H9 (cell line): ENCODE results near the gene FAM76B. TPM values are rescaled to one million over a fixed set of nuclear protein-coding genes. Genes with fewer than 3 reads are reported as not detected.

Experiments used
- DNase-seq: peaks from one replicate; pipeline ENCODE4 v3.0.0-alpha.2; 2017
- H2AFZ ChIP-seq: one replicate; pipeline ENCODE4 v1.6.1; 2013; ENCODE audit warnings: mild to moderate bottlenecking, low read length, control low read depth, moderate library complexity
- H2AK5ac ChIP-seq: 2 replicates; pipeline ENCODE4 v1.6.1; 2013; ENCODE audit warnings: low read length, control low read depth, mixed read lengths; ENCODE audit not compliant: insufficient read length
- H2BK120ac ChIP-seq: one replicate; pipeline ENCODE4 v1.6.1; 2013; ENCODE audit warnings: low read depth, mild to moderate bottlenecking, low read length, control low read depth, inconsistent platforms; ENCODE audit not compliant: poor library complexity, severe bottlenecking
- H2BK12ac ChIP-seq: 2 replicates; pipeline ENCODE4 v1.6.1; 2013; ENCODE audit warnings: low read length, control low read depth, mixed read lengths, low read depth; ENCODE audit not compliant: insufficient read length
- H2BK15ac ChIP-seq: 2 replicates; pipeline ENCODE4 v1.6.1; 2013; ENCODE audit warnings: low read depth, low read length, control low read depth
- H2BK20ac ChIP-seq: one replicate; pipeline ENCODE4 v1.6.1; 2013; ENCODE audit warnings: low read depth, mild to moderate bottlenecking, low read length, control low read depth, inconsistent platforms; ENCODE audit not compliant: poor library complexity, severe bottlenecking
- H2BK5ac ChIP-seq: 2 replicates; pipeline ENCODE4 v1.6.1; 2013; ENCODE audit warnings: low read length, control low read depth, mixed read lengths; ENCODE audit not compliant: insufficient read length
- H3K14ac ChIP-seq: 2 replicates; pipeline ENCODE4 v1.6.1; 2013; ENCODE audit warnings: low read length, control low read depth; ENCODE audit not compliant: insufficient read depth
- H3K18ac ChIP-seq: 2 replicates; pipeline ENCODE4 v1.6.1; 2013; ENCODE audit warnings: low read depth, mild to moderate bottlenecking, mixed read lengths, low read length, control low read depth; ENCODE audit not compliant: insufficient read length
- H3K23ac ChIP-seq: 2 replicates; pipeline ENCODE4 v1.6.1; 2013; ENCODE audit warnings: low read length, control low read depth, mixed read lengths, low read depth; ENCODE audit not compliant: insufficient read length
- H3K23me2 ChIP-seq: 2 replicates; pipeline ENCODE4 v1.6.1; 2013; ENCODE audit warnings: low read depth, mild to moderate bottlenecking, mixed read lengths, low read length, control low read depth; ENCODE audit not compliant: insufficient read length, poor library complexity, severe bottlenecking
- H3K27ac ChIP-seq: 2 replicates; pipeline ENCODE4 v1.5.1; 2013; ENCODE audit warnings: low read length, control low read depth, mixed read lengths, low read depth; ENCODE audit not compliant: insufficient read length
- H3K27me3 ChIP-seq: 2 replicates; pipeline ENCODE4 v1.6.1; 2013; ENCODE audit warnings: low read length, control low read depth, inconsistent platforms; ENCODE audit not compliant: insufficient read depth
- H3K4ac ChIP-seq: 2 replicates; pipeline ENCODE4 v1.6.1; 2013; ENCODE audit warnings: low read depth, mild to moderate bottlenecking, control low read depth, inconsistent platforms, low read length, moderate library complexity
- H3K4me1 ChIP-seq: 2 replicates; pipeline ENCODE4 v1.6.1; 2013; ENCODE audit warnings: low read length, control low read depth, inconsistent platforms; ENCODE audit not compliant: insufficient read depth
- H3K4me2 ChIP-seq: 2 replicates; pipeline ENCODE4 v1.6.1; 2013; ENCODE audit warnings: low read length, control low read depth, mixed read lengths; ENCODE audit not compliant: insufficient read length, insufficient read depth
- H3K56ac ChIP-seq: 2 replicates; pipeline ENCODE4 v1.6.1; 2013; ENCODE audit warnings: low read depth, mild to moderate bottlenecking, mixed read lengths, low read length, control low read depth; ENCODE audit not compliant: insufficient read length
- H3K79me1 ChIP-seq: 2 replicates; pipeline ENCODE4 v1.6.1; 2013; ENCODE audit warnings: low read depth, mild to moderate bottlenecking, moderate library complexity, low read length, control low read depth, inconsistent platforms; ENCODE audit not compliant: insufficient read depth, poor library complexity, severe bottlenecking
- H3K79me2 ChIP-seq: 2 replicates; pipeline ENCODE4 v1.6.1; 2013; ENCODE audit warnings: low read length, control low read depth, inconsistent platforms; ENCODE audit not compliant: insufficient read depth
- H3K9ac ChIP-seq: 2 replicates; pipeline ENCODE4 v1.6.1; 2013; ENCODE audit warnings: low read length, control low read depth, mixed read lengths; ENCODE audit not compliant: insufficient read length; ENCODE audit errors: extremely low read depth
- H3K9me3 ChIP-seq: one replicate; pipeline ENCODE4 v1.6.1; 2013; ENCODE audit warnings: low read depth, low read length, inconsistent platforms; ENCODE audit not compliant: control insufficient read depth
- H3T11ph ChIP-seq: one replicate; pipeline ENCODE4 v1.6.1; 2013; ENCODE audit warnings: mild to moderate bottlenecking, low read length, control low read depth, inconsistent platforms
- H4K20me1 ChIP-seq: one replicate; pipeline ENCODE4 v1.6.1; 2013; ENCODE audit not compliant: control insufficient read depth, insufficient read length, insufficient read depth
- H4K5ac ChIP-seq: 2 replicates; pipeline ENCODE4 v1.6.1; 2013; ENCODE audit warnings: low read depth, mild to moderate bottlenecking, mixed read lengths, low read length, control low read depth; ENCODE audit not compliant: insufficient read length
- H4K8ac ChIP-seq: replicated peaks from 2 replicates; pipeline ENCODE4 v1.6.1; 2013; ENCODE audit warnings: low read length, control low read depth, mixed read lengths, low read depth; ENCODE audit not compliant: insufficient read length
- H4K91ac ChIP-seq: 2 replicates; pipeline ENCODE4 v1.6.1; 2013; ENCODE audit warnings: low read depth, mild to moderate bottlenecking, moderate library complexity, mixed read lengths, low read length, control low read depth; ENCODE audit not compliant: insufficient read length
- H3K27ac Mint-ChIP-seq, 3 experiments: 2 replicates in 2 of 3; 3 replicates in 1 of 3; pipeline ENCODE4 v1.8.0; 2020 to 2021; ENCODE audit warnings: mixed read lengths in 3 of 3, mild to moderate bottlenecking in 1 of 3, moderate library complexity in 1 of 3
- H3K27me3 Mint-ChIP-seq: 2 replicates; pipeline ENCODE4 v1.8.0; 2021; ENCODE audit warnings: low read depth, mild to moderate bottlenecking, moderate library complexity, mixed read lengths
- H3K36me3 Mint-ChIP-seq, 3 experiments: 2 replicates in 2 of 3; 3 replicates in 1 of 3; pipeline ENCODE4 v1.8.0; 2020 to 2021; ENCODE audit warnings: low read depth in 3 of 3, mixed read lengths in 3 of 3; ENCODE audit not compliant: insufficient read depth in 1 of 3
- H3K4me1 Mint-ChIP-seq, 2 experiments: 2 replicates each; pipeline ENCODE4 v1.8.0; 2020; ENCODE audit warnings: mixed read lengths in 2 of 2
- H3K4me3 Mint-ChIP-seq, 2 experiments: 2 replicates in 1 of 2; 3 replicates in 1 of 2; pipeline ENCODE4 v1.8.0; 2020 to 2021; ENCODE audit warnings: mild to moderate bottlenecking in 2 of 2, mixed read lengths in 2 of 2, moderate library complexity in 1 of 2
- H3K9me3 Mint-ChIP-seq, 2 experiments: 2 replicates in 1 of 2; 3 replicates in 1 of 2; pipeline ENCODE4 v1.8.0; 2020; ENCODE audit warnings: mild to moderate bottlenecking in 2 of 2, mixed read lengths in 2 of 2, moderate library complexity in 1 of 2
- CTCF ChIP-seq: fragments of 200-600 bp; sonication (generic); conservative IDR thresholded peaks from 3 replicates; pipeline ENCODE4 v1.8.0; 2021; ENCODE audit warnings: antibody characterized with exemption, mild to moderate bottlenecking
- WGBS: extraction: QIAGEN DNeasy Blood & Tissue Kit; methylation state at CpG from one replicate; pipeline ENCODE4 v1.1.7; 2013; ENCODE audit warnings: missing lambda C conversion rate, low lambda C conversion rate, mixed read lengths; ENCODE audit not compliant: insufficient read length; ENCODE audit errors: extremely low coverage; 5-methylcytosine and 5-hydroxymethylcytosine counted together
- total RNA-seq: library from RNA; stranded (reverse); gene quantifications from 2 replicates; pipeline ENCODE4 v1.2.1, GENCODE V29; 2021

Gene FAM76B
- total RNA-seq, 1 experiment from 2014 or later = 31.5 TPM

GRCh38 chr11:95793116-95793515 lies 3.5 kb upstream of the FAM76B start:
- no peaks in the 10 kb centered on the region for H3K27me3 ChIP-seq
- H2AFZ ChIP-seq = no peak overlapping the region
- H3K79me1 ChIP-seq = no peaks in the 10 kb centered on the region
- no peak overlapping the region for H3K4ac ChIP-seq
- Mint-ChIP-seq H3K36me3 (peaks cover under 1 to 8% (median 3%) of the 10 kb centered on the region in 3 experiments; a peak in 4 of 7 replicates), H3K4me3 (no peak overlapping the region), H3K27me3 (no peaks in the 10 kb centered on the region), H3K4me1 (peaks cover 32 to 36% of the 10 kb centered on the region in 2 experiments), H3K27ac (no peak overlapping the region), H3K9me3 (no peaks in the 10 kb centered on the region)
- H3K9me3 ChIP-seq = no peaks in the 10 kb centered on the region
- DNase-seq = no peak
- H3K23me2 ChIP-seq = peaks cover 8% of the 10 kb centered on the region
- no peak overlapping the region for H3K9ac ChIP-seq
- TF ChIP-seq CTCF = no peak
- no peak overlapping the region for H2BK15ac ChIP-seq
- no peak overlapping the region for H2AK5ac ChIP-seq
- H3T11ph ChIP-seq = no peak overlapping the region
- no peak overlapping the region for H3K14ac ChIP-seq
- no peak overlapping the region for H4K91ac ChIP-seq
- no peak overlapping the region for H4K5ac ChIP-seq
- no peak overlapping the region for H2BK20ac ChIP-seq
- no peak overlapping the region for H3K27ac ChIP-seq
- peaks cover 22% of the 10 kb centered on the region; the same call in 1 of the 2 replicates for H3K79me2 ChIP-seq
- no peaks in the 10 kb centered on the region for H4K20me1 ChIP-seq
- H2BK12ac ChIP-seq = no peak overlapping the region
- H3K4me1 ChIP-seq = no peaks in the 10 kb centered on the region
- WGBS = no CpG with 5 or more reads among the region's 4 CpGs
- no peak overlapping the region for H3K56ac ChIP-seq
- H3K18ac ChIP-seq = no peak overlapping the region
- H2BK120ac ChIP-seq = no peak overlapping the region
- no peak overlapping the region for H3K4me2 ChIP-seq
- H2BK5ac ChIP-seq = no peak overlapping the region
- H3K23ac ChIP-seq = no peak overlapping the region
- no peak overlapping the region for H4K8ac ChIP-seq
